K562 (cell line): ENCODE data around the gene VPREB1. TPM values are rescaled to one million over a fixed set of nuclear protein-coding genes. Genes with fewer than 3 reads are reported as not detected.

ENCODE experiments used
- ATF4 ChIP-seq: fragments of 450-650 bp; formaldehyde crosslinking; IDR thresholded peaks from 2 replicates; pipeline ENCODE4 v1.4.0; 2022; ENCODE audit warnings: mild to moderate bottlenecking, moderate library complexity
- ATF7 ChIP-seq: fragments of 450-650 bp; IDR thresholded peaks from 2 replicates; pipeline ENCODE4 v1.7.1; 2014; ENCODE audit warnings: mild to moderate bottlenecking, moderate library complexity
- CREB1 ChIP-seq, 2 experiments: sonication (generic) in 1 of 2; formaldehyde crosslinking in 1 of 2; IDR thresholded peaks; 2 replicates each; pipeline versions ENCODE4 v1.6.1 to v1.8.0; 2012 to 2022; ENCODE audit warnings: inconsistent platforms in 1 of 2, mild to moderate bottlenecking in 1 of 2, missing genetic modification reagents in 1 of 2, moderate library complexity in 1 of 2
- GTF2F1 ChIP-seq: IDR thresholded peaks from 2 replicates; pipeline ENCODE4 v1.6.1; 2011; ENCODE audit warnings: low read depth, low read length, improper control_type of control experiment
- HMGN3 ChIP-seq: IDR thresholded peaks from 2 replicates; pipeline ENCODE4 v1.6.1; 2011; ENCODE audit warnings: borderline replicate concordance, low read depth, mild to moderate bottlenecking, mixed read lengths, low read length; ENCODE audit not compliant: insufficient read length; ENCODE audit errors: extremely low read depth
- MAX ChIP-seq: sonication (generic); formaldehyde crosslinking; IDR thresholded peaks from 2 replicates; pipeline ENCODE4 v1.9.0; 2022; ENCODE audit warnings: mild to moderate bottlenecking, missing genetic modification reagents
- MED1 ChIP-seq: sonication (generic); formaldehyde crosslinking; IDR thresholded peaks from 2 replicates; pipeline ENCODE4 v1.8.1; 2023; ENCODE audit warnings: missing genetic modification reagents, borderline replicate concordance
- MLX ChIP-seq, 2 experiments: fragments of 450-650 bp in 1 of 2; sonication (generic) in 1 of 2; formaldehyde crosslinking; conservative IDR thresholded peaks; 2 replicates each; pipeline versions ENCODE4 v1.4.0 to v1.8.1; 2020 to 2022; ENCODE audit warnings: mild to moderate bottlenecking in 1 of 2, missing genetic modification reagents in 1 of 2
- NELFE ChIP-seq: IDR thresholded peaks from 2 replicates; pipeline ENCODE4 v1.6.1; 2011; ENCODE audit warnings: mild to moderate bottlenecking; ENCODE audit not compliant: insufficient read depth, insufficient read length
- RBM39 ChIP-seq: fragments of 200-400 bp; formaldehyde crosslinking; optimal IDR thresholded peaks from 2 replicates; pipeline ENCODE3; 2018; ENCODE audit warnings: low read depth, low read length
- XRCC3 ChIP-seq: fragments of 450-650 bp; IDR thresholded peaks from 2 replicates; pipeline ENCODE4 v1.6.1; 2017; ENCODE audit warnings: mild to moderate bottlenecking, moderate library complexity
- ZBTB1 ChIP-seq: sonication (generic); formaldehyde crosslinking; IDR thresholded peaks from 2 replicates; pipeline ENCODE4 v1.8.1; 2023; ENCODE audit warnings: missing genetic modification reagents, low read depth, mild to moderate bottlenecking, borderline replicate concordance
- ZHX1 ChIP-seq: fragments of 150-350 bp; conservative IDR thresholded peaks from 2 replicates; pipeline ENCODE4 v1.6.1; 2014; ENCODE audit warnings: low read length
- polyA plus RNA-seq, 8 experiments: library from polyadenylated mRNA; depleted of rRNA in 4 of 8; stranded (reverse) in 5 of 8; unstranded in 3 of 8; fragments of >200 nt; fragmentation: Nextera tagmentation in 2 of 8; fragmentation: Illumina TruSeq in 1 of 8; extraction: Ambion mirVana in 2 of 8; extraction: Trizol in 1 of 8; gene quantifications; 2 replicates each; pipeline versions ENCODE4 v1.2.1 to v1.2.3, GENCODE V29; 2011 to 2014; ENCODE audit warnings: inconsistent platforms in 1 of 8, missing spikeins in 1 of 8
- total RNA-seq, 7 experiments: library from RNA; depleted of rRNA in 6 of 7; stranded (reverse); fragments of >200 nt in 6 of 7; fragmentation: Illumina TruSeq in 2 of 7; extraction: Trizol in 2 of 7; gene quantifications; 2 replicates each; pipeline versions ENCODE4 v1.2.1 to v1.2.3, GENCODE V29; 2011 to 2021; ENCODE audit warnings: low replicate concordance in 1 of 7
- TF ChIP-seq, protein P1 (sequence below): fragments of 250-450 bp; sonication (Bioruptor Pico); IDR thresholded peaks from 2 replicates; pipeline ENCODE4 v1.4.0; 2020; ENCODE audit warnings: mild to moderate bottlenecking, moderate library complexity

The VPREB1 gene
- total and polyA plus RNA-seq, 9 of the 15 experiments (the other 6 are each of a cell fraction or from before 2014, with no cell fraction given), result not detected

DNA sequence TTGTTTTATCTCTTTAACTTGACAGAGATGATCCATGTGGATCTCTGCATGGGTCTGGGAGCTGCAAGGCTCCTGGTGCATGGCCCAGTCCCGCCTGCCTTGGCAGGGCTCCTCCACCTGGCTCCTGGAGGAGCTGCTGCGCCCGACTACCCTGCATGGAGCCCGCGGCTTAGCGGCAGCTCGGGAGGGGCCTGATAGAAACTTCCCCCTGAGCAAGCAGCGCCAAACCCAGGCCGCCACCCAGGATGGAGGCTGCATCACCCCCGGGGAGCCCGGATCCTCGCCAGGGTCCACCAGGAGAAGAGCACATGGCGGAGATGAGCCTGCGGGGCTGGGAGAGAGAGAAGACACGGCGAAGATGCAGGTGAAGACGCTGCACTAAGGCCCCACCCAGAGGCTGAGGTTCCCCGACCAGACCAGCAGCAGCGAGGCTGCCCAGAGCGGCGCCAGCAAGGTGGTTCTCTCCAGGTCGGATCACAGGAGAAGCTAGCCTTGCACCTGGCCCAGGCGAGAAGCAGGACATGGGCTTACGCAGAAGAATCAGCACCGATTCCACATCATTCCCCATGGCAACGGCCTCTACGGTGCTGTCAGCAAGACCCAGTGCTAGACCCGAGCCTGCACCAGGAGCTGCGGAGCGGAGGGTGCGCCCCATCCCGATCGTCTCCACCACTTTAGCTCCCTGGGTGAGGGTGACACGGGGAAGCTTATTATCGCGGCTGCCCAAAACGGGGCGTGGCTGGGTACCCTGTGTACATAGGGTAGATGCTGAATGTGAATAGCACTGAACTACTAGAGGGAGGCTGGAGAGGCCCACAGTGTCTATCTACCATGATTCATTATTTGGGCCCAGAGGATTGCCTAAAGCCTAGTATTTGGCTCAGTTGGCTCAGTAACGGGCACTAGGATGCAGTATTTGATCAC lies 41.3 kb upstream of the VPREB1 start (continued):
- TF ChIP-seq ATF4 (CRISPR knock-in tag) (no peak), MAX (CRISPR knock-in tag) (peak; percentile 21; the same call in 1 of the 2 replicates), RBM39 (no peak), MED1 (no peak), GTF2F1 (no peak), ZBTB1 (CRISPR knock-in tag) (peak; percentile 34; the same call in 1 of the 2 replicates), ATF7 (no peak), NELFE (no peak), ZHX1 (no peak), XRCC3 (no peak), HMGN3 (peak; percentile 24), MLX (CRISPR knock-in tag; conservative IDR thresholded peaks at IDR 0.05) (no peak), CREB1 (IDR thresholded peaks at IDR 0.05) (no peak), CREB1 (CRISPR knock-in tag; IDR thresholded peaks at IDR 0.05) (no peak)
- TF ChIP-seq, protein P1, sequence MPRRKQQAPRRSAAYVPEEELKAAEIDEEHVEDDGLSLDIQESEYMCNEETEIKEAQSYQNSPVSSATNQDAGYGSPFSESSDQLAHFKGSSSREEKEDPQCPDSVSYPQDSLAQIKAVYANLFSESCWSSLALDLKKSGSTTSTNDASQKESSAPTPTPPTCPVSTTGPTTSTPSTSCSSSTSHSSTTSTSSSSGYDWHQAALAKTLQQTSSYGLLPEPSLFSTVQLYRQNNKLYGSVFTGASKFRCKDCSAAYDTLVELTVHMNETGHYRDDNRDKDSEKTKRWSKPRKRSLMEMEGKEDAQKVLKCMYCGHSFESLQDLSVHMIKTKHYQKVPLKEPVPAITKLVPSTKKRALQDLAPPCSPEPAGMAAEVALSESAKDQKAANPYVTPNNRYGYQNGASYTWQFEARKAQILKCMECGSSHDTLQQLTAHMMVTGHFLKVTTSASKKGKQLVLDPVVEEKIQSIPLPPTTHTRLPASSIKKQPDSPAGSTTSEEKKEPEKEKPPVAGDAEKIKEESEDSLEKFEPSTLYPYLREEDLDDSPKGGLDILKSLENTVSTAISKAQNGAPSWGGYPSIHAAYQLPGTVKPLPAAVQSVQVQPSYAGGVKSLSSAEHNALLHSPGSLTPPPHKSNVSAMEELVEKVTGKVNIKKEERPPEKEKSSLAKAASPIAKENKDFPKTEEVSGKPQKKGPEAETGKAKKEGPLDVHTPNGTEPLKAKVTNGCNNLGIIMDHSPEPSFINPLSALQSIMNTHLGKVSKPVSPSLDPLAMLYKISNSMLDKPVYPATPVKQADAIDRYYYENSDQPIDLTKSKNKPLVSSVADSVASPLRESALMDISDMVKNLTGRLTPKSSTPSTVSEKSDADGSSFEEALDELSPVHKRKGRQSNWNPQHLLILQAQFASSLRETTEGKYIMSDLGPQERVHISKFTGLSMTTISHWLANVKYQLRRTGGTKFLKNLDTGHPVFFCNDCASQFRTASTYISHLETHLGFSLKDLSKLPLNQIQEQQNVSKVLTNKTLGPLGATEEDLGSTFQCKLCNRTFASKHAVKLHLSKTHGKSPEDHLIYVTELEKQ (CRISPR knock-in tag), result no peak
